ENCODE measurements around the gene PCDH20.

GRCh38 chr13:61463024-61463423 lies 47.4 kb upstream of the PCDH20 start:
- TF ChIP-seq, protein P1, sequence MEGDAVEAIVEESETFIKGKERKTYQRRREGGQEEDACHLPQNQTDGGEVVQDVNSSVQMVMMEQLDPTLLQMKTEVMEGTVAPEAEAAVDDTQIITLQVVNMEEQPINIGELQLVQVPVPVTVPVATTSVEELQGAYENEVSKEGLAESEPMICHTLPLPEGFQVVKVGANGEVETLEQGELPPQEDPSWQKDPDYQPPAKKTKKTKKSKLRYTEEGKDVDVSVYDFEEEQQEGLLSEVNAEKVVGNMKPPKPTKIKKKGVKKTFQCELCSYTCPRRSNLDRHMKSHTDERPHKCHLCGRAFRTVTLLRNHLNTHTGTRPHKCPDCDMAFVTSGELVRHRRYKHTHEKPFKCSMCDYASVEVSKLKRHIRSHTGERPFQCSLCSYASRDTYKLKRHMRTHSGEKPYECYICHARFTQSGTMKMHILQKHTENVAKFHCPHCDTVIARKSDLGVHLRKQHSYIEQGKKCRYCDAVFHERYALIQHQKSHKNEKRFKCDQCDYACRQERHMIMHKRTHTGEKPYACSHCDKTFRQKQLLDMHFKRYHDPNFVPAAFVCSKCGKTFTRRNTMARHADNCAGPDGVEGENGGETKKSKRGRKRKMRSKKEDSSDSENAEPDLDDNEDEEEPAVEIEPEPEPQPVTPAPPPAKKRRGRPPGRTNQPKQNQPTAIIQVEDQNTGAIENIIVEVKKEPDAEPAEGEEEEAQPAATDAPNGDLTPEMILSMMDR (IDR thresholded peaks at IDR 0.05; ENCODE audit: low read depth, low read length, missing input control), result no peak
- TF ChIP-seq EGR1 (IDR thresholded peaks at IDR 0.05; ENCODE audit: low read depth in 2 of 2), result no peak

Data from liver (tissue), 3 donors.